Occipital lobe (tissue), 2 donors: ENCODE measurements around the gene DDAH1. TPM values are rescaled to one million over a fixed set of nuclear protein-coding genes. Genes with fewer than 3 reads are reported as not detected.
"Not testable (repeated sequence)": the region's sequence is repeated elsewhere in the genome, so short reads cannot be mapped to it uniquely, and the experiment has no call there.

ENCODE experiments used
- DNase-seq: peaks from one replicate; lab custom pipeline; 2025; lab: John Stamatoyannopoulos, UW
- total RNA-seq: library from RNA; depleted of rRNA; stranded (reverse); fragments of >200 nt; gene quantifications from one replicate; pipeline ENCODE4 v1.2.3, GENCODE V29; 2014

The DDAH1 gene
- total RNA-seq, 1 donor from 2014 or later: 37.3 TPM

DNA sequence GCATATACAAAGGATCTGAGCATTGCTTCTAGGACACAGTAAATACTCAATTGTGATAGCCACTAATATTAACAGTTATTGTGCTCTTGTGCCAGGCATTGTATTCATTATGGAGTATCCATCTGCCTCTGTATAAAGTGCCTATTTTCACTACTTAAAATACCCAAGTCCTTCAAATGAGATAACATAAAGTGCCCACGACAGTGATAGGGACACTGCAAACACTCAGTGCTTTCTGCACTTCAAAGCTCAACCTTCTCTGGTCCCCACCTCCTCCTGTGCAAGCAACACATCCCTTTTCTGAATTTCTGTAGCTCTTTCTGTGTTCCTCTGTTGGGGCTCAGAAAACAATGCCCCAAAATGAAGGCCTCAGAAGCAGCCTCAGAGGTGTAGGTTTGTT is 6.6 kb upstream of the DDAH1 start:
- DNase-seq: no peak

GRCh38 chr1:85470130-85470529 is 5.2 kb upstream of the DDAH1 start:
- not testable (repeated sequence) for DNase-seq

DNA sequence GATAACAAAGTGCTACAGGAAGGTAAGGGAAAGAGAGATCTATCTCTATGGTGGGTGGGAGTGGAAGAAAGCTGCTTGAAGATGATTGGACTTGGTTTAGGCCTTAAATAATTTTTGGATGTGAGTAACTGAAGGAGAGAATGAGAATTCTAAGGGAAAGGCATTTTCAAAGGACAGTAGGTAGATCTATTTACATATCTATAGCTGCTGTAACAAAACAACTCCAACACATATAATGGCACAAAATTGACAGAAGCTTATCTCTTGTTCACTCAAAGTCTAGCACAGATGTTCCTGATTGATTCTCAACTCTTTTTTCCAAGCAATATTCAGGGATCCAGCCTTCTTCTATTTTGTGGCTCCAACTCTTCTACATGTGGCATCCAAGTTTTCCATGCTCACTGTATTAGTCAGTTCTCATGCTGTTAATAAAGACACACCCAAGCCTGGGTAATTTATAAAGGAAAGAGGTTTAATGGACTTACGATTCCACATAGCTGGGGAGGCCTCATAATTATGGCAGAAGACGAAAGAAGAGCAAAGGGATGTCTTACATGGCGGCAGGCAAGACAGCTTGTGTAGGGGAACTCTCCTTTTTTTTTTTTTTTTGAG is 3.1 kb upstream of the DDAH1 start:
- DNase-seq: no peak

- DNase-seq: no peak
Observed at GRCh38 chr1:85467036-85467435, 2.1 kb upstream of the DDAH1 start.

DNA sequence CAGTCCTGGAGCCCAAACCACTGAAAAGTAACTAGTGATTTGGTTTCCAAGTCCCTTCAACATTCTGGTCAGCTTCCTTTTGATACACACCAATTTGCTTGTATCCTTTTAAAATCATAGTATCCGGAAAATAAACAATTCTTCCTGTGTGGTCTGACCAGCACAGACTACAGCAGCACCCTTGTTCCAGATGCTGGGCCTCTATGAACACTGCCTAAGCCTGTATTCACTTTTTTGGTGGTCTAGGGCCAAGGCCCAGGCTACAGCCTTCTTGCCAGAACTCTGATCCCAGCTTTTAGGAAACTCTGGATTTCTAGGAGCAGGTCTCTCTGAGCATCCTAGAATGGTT is 801 bp upstream of the DDAH1 start:
- no peak for DNase-seq

GRCh38 chr1:85464497-85465098 is 361 bp downstream of the DDAH1 start:
- DNase-seq: peak; percentile 63

- no peak for DNase-seq
Observed at GRCh38 chr1:85463731-85464496, 1.0 kb downstream of the DDAH1 start.

- DNase-seq: no peak
Observed at GRCh38 chr1:85462931-85463649, 1.9 kb downstream of the DDAH1 start.

- DNase-seq: no peak
Observed at GRCh38 chr1:85461216-85461918, 3.6 kb downstream of the DDAH1 start.

DNA sequence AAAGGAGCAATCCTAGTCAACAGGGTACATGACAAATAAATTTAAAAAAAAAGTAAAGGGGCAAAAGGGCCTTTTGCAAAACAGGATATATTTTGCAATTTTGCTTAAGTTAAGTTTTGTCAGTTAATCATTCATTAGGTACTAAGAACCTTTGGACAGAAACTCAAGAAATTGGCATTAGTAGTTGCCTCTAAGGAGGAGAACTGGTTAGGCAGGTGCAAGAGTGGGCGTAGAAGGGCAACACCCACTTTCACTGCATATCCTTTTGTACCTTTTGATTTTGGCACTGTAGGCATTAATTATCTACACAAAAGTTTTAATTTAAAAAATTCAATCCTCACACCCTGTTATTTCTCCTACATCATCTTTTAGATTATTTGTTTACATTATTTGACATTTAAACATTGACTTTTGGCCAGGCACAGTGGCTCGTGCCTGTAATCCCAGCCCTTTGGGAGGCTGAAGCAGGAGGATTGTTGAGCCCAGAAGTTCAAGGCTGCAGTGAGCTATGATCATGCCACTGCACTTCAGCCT is 4.3 kb downstream of the DDAH1 start:
- no peak for DNase-seq

- no peak for DNase-seq
Observed at GRCh38 chr1:85459290-85459689, 5.7 kb downstream of the DDAH1 start.

- DNase-seq: no peak
Observed at GRCh38 chr1:85454214-85454613, 10.7 kb downstream of the DDAH1 start.

- DNase-seq: no peak
Observed at GRCh38 chr1:85453640-85454194, 11.2 kb downstream of the DDAH1 start.

GRCh38 chr1:85452948-85453347 is 12.0 kb downstream of the DDAH1 start:
- no peak for DNase-seq

DNA sequence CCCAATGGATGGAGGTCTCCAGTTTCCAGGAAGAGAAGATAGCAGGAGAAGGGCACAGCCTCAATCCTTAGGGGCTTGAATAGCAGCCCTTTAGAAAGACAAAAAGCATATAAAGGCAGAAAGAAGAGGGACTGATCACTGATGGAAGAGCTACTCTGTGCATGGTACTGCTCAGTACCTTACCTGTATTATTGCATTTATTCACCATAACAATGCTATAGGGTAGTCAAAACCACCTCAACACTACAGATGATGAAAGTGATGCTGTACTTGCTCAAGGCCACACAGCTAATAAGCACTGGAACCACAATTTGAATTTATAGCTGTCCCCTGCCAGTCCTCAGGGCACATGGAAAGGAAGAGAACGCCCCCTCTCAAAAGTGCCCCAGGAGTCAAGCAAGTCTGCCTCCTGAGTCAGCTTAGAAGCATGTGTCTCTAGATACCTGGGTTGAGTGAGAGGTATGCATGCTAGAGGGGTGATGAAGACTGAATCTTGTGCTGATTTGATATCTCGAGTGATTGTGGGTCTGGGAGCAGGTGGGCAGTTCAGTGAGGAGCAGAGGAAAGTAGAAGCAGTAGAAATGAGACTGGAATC is 13.6 kb downstream of the DDAH1 start:
- DNase-seq: no peak

GRCh38 chr1:85450832-85451231 is 14.1 kb downstream of the DDAH1 start:
- no peak for DNase-seq

- DNase-seq: no peak
Observed at GRCh38 chr1:85449356-85449755, 15.6 kb downstream of the DDAH1 start.

DNA sequence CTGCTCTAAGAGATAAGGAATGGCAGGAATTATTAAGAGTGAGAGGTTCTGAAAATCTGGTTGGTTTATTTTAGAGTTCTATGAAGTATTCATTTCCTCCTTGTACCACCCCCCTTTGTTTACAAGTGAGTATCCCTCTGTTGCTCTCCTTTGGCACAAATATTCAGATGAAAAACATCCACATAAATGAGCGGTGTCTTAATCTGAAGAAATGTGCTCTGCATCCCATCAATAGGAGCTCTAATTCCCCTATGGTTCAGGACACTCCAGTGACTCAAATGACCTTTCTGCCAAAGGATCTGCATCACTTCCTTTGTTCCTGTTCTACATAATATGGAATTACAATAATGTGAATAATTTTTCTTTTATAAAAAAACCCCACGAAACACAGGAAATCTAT is 16.6 kb downstream of the DDAH1 start:
- DNase-seq: no peak

- DNase-seq: no peak
Observed at GRCh38 chr1:85447006-85447943, 17.7 kb downstream of the DDAH1 start.

DNA sequence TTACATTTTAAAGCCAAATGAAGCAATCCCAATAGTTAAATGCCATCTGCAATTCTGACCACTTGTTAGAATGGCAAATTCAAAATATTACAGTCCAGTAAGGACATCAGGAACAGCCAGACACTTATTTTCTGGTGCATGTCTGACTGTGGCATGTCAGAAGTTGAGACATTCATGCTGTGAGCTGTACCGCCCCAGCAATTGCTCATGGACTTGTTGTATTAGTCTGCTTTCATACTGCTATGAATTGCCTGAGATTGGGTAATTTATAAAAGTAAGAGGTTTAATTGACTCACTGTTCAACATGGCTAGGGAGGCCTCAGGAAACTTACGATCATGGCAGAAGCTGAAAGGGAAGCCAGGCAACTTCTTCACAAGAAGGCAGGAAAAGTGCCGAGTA is 19.1 kb downstream of the DDAH1 start:
- no peak for DNase-seq
